Naive thymus-derived CD8-positive, alpha-beta T cell (primary cell): ENCODE data around the gene ZNF557. TPM values are rescaled to one million over a fixed set of nuclear protein-coding genes. Genes with fewer than 3 reads are reported as not detected.
"Not testable (repeated sequence)": the region's sequence is repeated elsewhere in the genome, so short reads cannot be mapped to it uniquely, and the experiment has no call there.

Source experiments
- ATAC-seq, 2 donors: fragments of 150-1000 bp; cut with Tn5 transposase in 1 of 2; sonication (Bioruptor Pico), chemical (Tn5 transposase) in 1 of 2; 1 replicate in 1 of 2; 2 replicates in 1 of 2; pipeline ENCODE4 v1.10.0; 2021; ENCODE audit warnings: mild to moderate bottlenecking in 2 of 2, moderate library complexity in 2 of 2
- POLR2A ChIA-PET: fragments of 350-600 bp; sonication (Branson Sonifier 250); formaldehyde crosslinking; loops from one replicate; lab custom pipeline; 2021; ENCODE audit warnings: antibody characterized with exemption; lab: Charles Lee
- DNase-seq, 10 donors: peaks; one replicate each; pipeline versions ENCODE4 v3.0.0 to v3.0.0-alpha.2; 2020 to 2022
- H3K27ac Mint-ChIP-seq, 10 donors: one replicate each; pipeline ENCODE4 v1.8.0; 2020 to 2022; ENCODE audit warnings: mild to moderate bottlenecking in 10 of 10, mixed read lengths in 10 of 10, moderate library complexity in 4 of 10, inconsistent platforms in 1 of 10
- H3K27me3 Mint-ChIP-seq, 5 donors: one replicate each; pipeline ENCODE4 v1.8.0; 2021 to 2022; ENCODE audit warnings: mixed read lengths in 5 of 5
- H3K36me3 Mint-ChIP-seq, 3 donors: one replicate each; pipeline ENCODE4 v1.8.0; 2020 to 2022; ENCODE audit warnings: mixed read lengths in 3 of 3, mild to moderate bottlenecking in 2 of 3, inconsistent platforms in 1 of 3
- H3K4me1 Mint-ChIP-seq, 4 donors: one replicate each; pipeline ENCODE4 v1.8.0; 2021 to 2022; ENCODE audit warnings: mixed read lengths in 4 of 4
- H3K4me3 Mint-ChIP-seq, 10 donors: one replicate each; pipeline ENCODE4 v1.8.0; 2020 to 2022; ENCODE audit warnings: mild to moderate bottlenecking in 10 of 10, mixed read lengths in 10 of 10, moderate library complexity in 6 of 10, inconsistent platforms in 1 of 10
- H3K9me3 Mint-ChIP-seq, 9 donors: one replicate each; pipeline ENCODE4 v1.8.0; 2020 to 2022; ENCODE audit warnings: mixed read lengths in 9 of 9, mild to moderate bottlenecking in 3 of 9, inconsistent platforms in 1 of 9, moderate library complexity in 1 of 9
- polyA plus RNA-seq, 3 donors: library from polyadenylated mRNA; unstranded; fragments of 300-500 nt; fragmentation: Illumina TruSeq; gene quantifications; one replicate each; pipeline ENCODE4 v1.2.3, GENCODE V29; 2021
- total RNA-seq, 8 experiments: library from RNA in 2 of 8; stranded (reverse) in 2 of 8; gene quantifications; one replicate each; pipeline ENCODE4 v1.2.3 and lab custom pipeline; 2021 to 2026

Gene ZNF557
- total and polyA plus RNA-seq, 5 experiments from 2014 or later: 4.4 to 31.5 (median 7.5) TPM

DNA sequence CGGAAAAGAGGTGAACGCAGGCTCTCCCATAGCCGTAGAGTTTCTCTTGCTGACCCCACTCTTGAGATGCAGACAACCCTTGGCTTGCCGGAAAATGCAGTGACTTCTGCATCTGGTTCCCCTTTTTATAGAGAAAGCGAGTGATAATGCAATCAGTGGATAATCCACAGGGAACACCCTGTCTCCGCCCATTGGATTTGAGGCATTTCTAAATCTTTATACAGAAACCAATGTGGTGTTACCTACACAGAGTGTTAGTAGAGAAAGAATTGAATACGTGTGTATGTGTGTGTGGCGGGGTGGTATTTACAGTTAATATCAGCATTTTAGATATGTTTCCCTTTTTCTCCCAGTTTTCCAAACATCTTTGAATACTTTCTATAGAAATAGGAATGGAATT is 10.9 kb upstream of the ZNF557 start, which contains the start of gene MBD3L3:
Gene MBD3L3 (minus strand): TSS at position 101 of the 400 bp plus-strand sequence. CDS start 71 bp downstream, at position 30.
- POLR2A ChIA-PET, H3K27me3 Mint-ChIP-seq, H3K9me3 Mint-ChIP-seq, H3K4me3 Mint-ChIP-seq, ATAC-seq, DNase-seq, H3K27ac Mint-ChIP-seq, H3K36me3 Mint-ChIP-seq, H3K4me1 Mint-ChIP-seq: not testable (repeated sequence)

DNA sequence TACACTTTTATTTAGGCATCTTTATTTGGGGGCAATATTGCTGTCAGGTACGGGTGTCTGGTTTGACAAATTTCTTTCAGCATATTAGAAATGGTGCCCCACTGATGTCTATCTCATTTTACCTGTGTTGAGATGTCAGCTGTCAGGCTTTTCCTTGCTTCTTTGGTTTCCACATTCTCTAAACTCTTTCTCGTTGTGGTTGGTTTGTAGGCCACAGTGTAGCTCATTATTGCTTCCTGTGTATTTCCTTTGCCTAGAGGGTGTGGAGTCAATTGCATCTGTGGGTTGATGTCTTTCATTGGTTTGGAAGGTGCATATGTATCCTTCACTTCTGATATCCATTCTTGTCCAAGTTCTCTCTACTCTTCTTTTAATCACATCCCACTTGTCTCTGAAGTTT is 9.5 kb upstream of the ZNF557 start:
- peak in 1 of 2 donors; percentile 81 for ATAC-seq
- H3K36me3 Mint-ChIP-seq, H3K4me1 Mint-ChIP-seq, H3K27me3 Mint-ChIP-seq, H3K27ac Mint-ChIP-seq, POLR2A ChIA-PET, H3K4me3 Mint-ChIP-seq, H3K9me3 Mint-ChIP-seq: not testable (repeated sequence)
- DNase-seq: peak in 2 of 10 donors; percentile 32 to 35

DNA sequence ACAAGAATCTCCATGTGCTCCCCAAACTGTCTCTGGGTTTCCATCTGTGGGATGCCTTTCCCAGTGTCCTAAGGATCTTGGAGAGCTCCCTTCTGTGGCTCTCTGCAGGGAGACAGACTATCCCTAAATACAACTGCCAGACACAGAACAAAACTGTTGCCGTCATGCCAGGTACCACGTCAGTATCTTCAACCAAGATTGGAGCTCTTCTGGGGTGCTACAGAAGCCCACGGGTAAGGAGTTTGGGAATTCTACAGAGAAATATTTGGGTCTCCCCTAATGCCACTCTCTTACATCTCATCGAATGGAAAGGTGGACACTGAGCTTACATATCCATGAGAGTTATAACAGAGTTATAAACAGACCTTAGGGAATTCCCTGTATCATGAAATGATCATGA is 6.2 kb upstream of the ZNF557 start:
- POLR2A ChIA-PET: no interaction called here
- peaks cover 0 to under 1% (median 0%) of the 10 kb centered on the region in 4 donors for H3K4me1 Mint-ChIP-seq

DNA sequence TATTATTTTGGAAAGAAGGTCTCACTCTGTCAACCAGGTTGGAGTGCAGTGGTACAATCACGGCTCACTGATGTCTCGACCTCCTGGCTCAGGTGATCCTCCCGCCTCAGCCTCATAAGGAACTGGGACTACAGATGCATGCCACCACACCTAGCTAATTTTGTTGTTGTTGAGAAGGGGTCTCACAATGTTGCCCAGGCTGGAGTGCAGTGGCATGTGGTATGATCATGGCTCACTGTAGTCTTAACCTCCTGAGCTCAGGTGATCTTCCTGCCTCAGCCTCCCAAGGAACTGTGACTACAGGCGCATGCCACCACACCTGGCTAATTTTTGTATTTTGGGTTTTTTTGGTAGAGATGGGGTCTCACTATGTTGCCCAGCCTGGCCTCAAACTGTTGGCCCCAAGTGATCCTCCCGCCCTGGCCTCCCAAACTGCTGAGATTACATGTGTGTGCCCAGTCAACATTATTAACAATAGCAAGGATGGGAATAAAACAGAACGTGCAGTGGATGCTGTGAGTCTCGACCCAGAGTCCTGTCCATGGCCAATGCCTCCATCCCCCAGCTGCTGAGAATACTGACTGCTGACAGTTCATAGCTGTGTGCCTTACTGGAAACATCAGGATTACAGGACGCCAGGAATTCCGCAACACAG is 5.6 kb upstream of the ZNF557 start:
- ATAC-seq: peak; percentile 28 to 40
- H3K4me1 Mint-ChIP-seq: peaks cover 2 to 6% (median 2%) of the 10 kb centered on the region in 4 donors
- no peak overlapping the region for H3K4me3 Mint-ChIP-seq
- H3K36me3 Mint-ChIP-seq: no peaks in the 10 kb centered on the region
- peak in 1 of 10 donors; percentile 58 for DNase-seq
- H3K27me3 Mint-ChIP-seq: no peaks in the 10 kb centered on the region
- H3K9me3 Mint-ChIP-seq: peaks cover 0 to 2% (median 0%) of the 10 kb centered on the region in 9 donors
- POLR2A ChIA-PET: no interaction called here
- no peak overlapping the region for H3K27ac Mint-ChIP-seq

More for the DNA sequence above, 6.2 kb upstream of the ZNF557 start:
- peak in 1 of 2 donors; percentile 7 for ATAC-seq
- DNase-seq: peak in 1 of 10 donors; percentile 19
- Mint-ChIP-seq H3K27ac (no peak overlapping the region), H3K4me3 (no peak overlapping the region), H3K9me3 (peaks cover 0 to 2% (median 0%) of the 10 kb centered on the region in 9 donors), H3K36me3 (no peaks in the 10 kb centered on the region), H3K27me3 (no peaks in the 10 kb centered on the region)

DNA sequence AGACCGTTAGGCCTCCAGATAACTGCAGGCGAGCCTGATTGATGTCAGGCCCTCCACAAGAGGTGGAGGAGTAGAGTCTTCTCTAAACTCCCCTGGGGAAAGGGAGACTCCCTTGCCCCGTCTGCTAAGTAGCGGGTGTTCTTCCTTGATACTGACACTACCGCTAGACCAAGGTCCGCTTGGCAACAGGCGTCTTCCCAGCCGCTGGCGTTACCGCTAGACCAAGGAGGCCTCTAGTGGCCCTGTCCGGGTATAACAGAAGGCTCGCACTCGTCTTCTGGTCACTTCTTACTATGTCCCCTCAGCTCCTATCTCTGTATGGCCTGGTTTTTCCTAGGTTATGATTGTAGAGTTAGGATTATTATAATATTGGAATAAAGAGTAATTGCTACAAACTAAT is 2.4 kb upstream of the ZNF557 start:
- POLR2A ChIA-PET, H3K4me3 Mint-ChIP-seq, H3K27me3 Mint-ChIP-seq, DNase-seq, ATAC-seq, H3K9me3 Mint-ChIP-seq, H3K27ac Mint-ChIP-seq: not testable (repeated sequence)
- Mint-ChIP-seq H3K4me1 (peaks cover 4 to 19% (median 15%) of the 10 kb centered on the region in 4 donors), H3K36me3 (peaks cover 0 to 20% (median 0%) of the 10 kb centered on the region in 3 donors)

DNA sequence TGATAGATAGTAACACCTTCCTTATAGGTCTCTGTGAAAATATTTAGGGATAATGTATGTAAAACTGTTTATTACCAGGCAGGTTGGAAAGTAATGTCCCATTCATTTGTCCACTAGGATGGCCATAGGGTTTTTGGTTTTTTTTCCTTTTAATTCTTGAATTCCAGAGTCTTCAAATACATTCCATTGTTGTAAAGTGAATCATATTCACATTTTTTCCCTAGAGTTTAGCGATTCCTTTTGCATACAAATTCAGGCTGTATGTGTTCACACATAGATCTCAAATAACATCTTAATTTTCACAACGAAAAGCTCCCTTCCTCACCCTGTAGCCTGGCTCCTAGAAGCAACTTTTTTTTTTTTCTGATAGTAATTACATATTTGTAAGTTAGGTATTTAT is 1.8 kb upstream of the ZNF557 start:
- no peak for ATAC-seq
- POLR2A ChIA-PET: interaction anchor here (0.6 kb wide), 1 partner anchor 115 kb away, joined by 4 read pairs; no protein-coding TSS in a partner anchor

DNA sequence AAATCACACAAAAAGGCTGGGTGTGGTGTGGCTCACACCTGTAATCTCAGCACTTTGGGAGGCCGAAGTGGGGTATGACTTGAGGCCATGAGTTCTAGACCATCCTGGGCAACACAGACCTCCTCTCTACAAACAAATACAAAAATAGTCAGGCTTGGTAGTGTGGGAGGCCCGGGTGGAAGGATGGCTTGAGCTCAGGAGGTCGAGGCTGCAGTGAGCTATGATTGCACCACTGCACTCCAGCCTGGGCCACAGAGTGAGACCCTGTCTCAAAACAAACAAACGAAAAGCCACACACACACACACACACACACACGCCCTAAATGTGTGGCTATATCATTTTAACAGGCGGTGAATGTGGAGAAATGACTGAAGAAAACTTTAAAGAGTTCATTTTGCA is 904 bp upstream of the ZNF557 start:
- Mint-ChIP-seq H3K4me3 (peak overlapping the region; percentile 87 to 98 (median 96)), H3K27ac (peak overlapping the region; percentile 82 to 97 (median 96)), H3K36me3 (peaks cover 6 to 30% (median 11%) of the 10 kb centered on the region in 3 donors), H3K27me3 (no peaks in the 10 kb centered on the region), H3K4me1 (peaks cover 9 to 26% (median 22%) of the 10 kb centered on the region in 4 donors), H3K9me3 (peaks cover 0 to 2% (median 0%) of the 10 kb centered on the region in 9 donors)
- no peak for DNase-seq
- ATAC-seq: no peak
- POLR2A ChIA-PET: interaction anchor here (0.5 to 2.3 kb wide), 12 partner anchors 15 to 707 kb away, joined by 3 to 50 read pairs (median 6); partner anchors contain the start of genes ALKBH7, ARHGEF18, CLPP and KHSRP

More for the DNA sequence above, 1.8 kb upstream of the ZNF557 start:
- H3K4me3 Mint-ChIP-seq: peak overlapping the region in 1 of 10 donors; percentile 36
- H3K9me3 Mint-ChIP-seq: peaks cover 0 to 2% (median 0%) of the 10 kb centered on the region in 9 donors
- H3K36me3 Mint-ChIP-seq: peaks cover 5 to 26% (median 5%) of the 10 kb centered on the region in 3 donors
- peak overlapping the region in 1 of 10 donors; percentile 61 for H3K27ac Mint-ChIP-seq
- H3K4me1 Mint-ChIP-seq: peaks cover 9 to 25% (median 21%) of the 10 kb centered on the region in 4 donors
- H3K27me3 Mint-ChIP-seq: no peaks in the 10 kb centered on the region
- DNase-seq: no peak

DNA sequence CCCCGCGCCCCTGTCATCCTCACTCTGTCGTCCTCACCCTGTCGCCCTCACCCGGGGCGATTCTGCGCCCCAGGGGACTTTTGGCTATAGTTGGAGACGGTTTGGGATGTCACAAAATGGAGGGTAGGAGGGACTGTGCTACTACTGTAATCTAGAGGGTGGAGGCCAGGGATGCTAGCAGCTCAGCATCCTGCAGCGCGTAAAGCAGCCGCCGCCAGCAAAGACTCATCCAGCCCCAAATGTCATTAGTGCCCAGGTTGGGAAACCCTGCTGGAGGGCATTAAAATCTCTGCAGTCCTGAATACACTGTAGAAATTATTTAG is 362 bp downstream of the ZNF557 start:
- POLR2A ChIA-PET: interaction anchor here (0.7 to 2.3 kb wide), 17 partner anchors 8 to 1357 kb away, joined by 3 to 50 read pairs (median 6); partner anchors contain the start of genes ALKBH7, ARHGEF18, CLPP and KHSRP
- Mint-ChIP-seq H3K27me3 (no peaks in the 10 kb centered on the region), H3K36me3 (peaks cover 6 to 42% (median 18%) of the 10 kb centered on the region in 3 donors), H3K4me3 (peak overlapping the region; percentile 87 to 98 (median 96)), H3K27ac (peak overlapping the region; percentile 82 to 97 (median 96)), H3K9me3 (peaks cover 0 to 10% (median 0%) of the 10 kb centered on the region in 9 donors), H3K4me1 (peaks cover 11 to 31% (median 23%) of the 10 kb centered on the region in 4 donors)
- DNase-seq (peak in 1 of 10 donors; percentile 9), ATAC-seq (peak; percentile 16 to 34)

DNA sequence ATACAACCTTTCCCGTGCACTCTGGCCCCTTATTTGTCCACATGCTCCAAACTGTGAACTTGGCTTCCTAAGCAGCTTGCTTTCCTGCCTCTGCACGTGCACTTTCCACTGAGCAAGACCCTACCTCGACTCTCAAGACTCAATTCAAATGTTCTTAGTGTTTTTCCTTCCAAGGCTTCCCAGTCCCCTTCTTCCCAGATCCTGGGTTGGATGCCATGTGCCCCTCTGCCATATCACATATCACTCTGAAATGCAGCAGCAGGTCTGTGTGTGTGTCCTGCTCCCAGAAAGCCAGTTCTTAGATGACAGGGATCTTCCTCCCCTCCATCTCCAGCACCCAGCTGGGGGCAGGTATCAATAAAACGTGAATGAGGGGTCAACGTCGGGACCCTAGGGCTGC is 3.0 kb downstream of the ZNF557 start:
- ATAC-seq (no peak), DNase-seq (no peak)
- POLR2A ChIA-PET: interaction anchor here (0.7 to 0.9 kb wide), 2 partner anchors 14 to 358 kb away, joined by 3 read pairs; no protein-coding TSS in a partner anchor
- no peaks in the 10 kb centered on the region for H3K27me3 Mint-ChIP-seq
- H3K4me1 Mint-ChIP-seq: peaks cover 13 to 31% (median 23%) of the 10 kb centered on the region in 4 donors
- H3K4me3 Mint-ChIP-seq: peak overlapping the region; percentile 17 to 72 (median 54)
- peaks cover 8 to 69% (median 43%) of the 10 kb centered on the region in 3 donors for H3K36me3 Mint-ChIP-seq
- peak overlapping the region in 6 of 10 donors; percentile 40 to 81 (median 68) for H3K27ac Mint-ChIP-seq
- peaks cover 0 to 28% (median 3%) of the 10 kb centered on the region in 9 donors for H3K9me3 Mint-ChIP-seq

DNA sequence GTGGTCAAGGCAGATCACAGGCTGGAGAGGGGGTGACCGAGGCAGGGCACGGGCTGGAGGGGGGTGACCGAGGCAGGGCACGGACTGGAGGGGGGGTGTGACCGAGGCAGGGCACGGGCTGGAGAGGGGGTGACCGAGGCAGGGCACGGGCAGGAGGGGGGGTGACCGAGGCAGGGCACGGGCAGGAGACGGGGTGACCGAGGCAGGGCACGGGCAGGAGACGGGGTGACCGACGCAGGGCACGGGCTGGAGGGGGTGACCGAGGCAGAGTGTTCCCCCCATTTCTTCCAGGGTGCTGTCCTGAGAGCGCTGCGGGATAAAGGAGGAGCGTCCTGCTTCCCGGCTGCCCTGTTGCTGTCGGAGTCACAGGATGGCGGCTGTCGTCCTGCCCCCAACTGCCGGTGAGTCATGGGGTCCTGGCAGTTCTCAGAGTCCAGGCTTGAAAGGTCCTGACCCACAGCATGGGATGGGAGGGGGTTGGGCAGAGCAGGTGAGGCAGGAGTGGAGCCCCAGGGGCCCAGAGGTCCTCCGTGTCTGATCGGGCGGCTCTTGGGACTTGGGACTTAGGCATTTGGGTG is 5.3 kb downstream of the ZNF557 start:
- peaks cover 8 to 29% (median 15%) of the 10 kb centered on the region in 4 donors for H3K4me1 Mint-ChIP-seq
- peaks cover 28 to 88% (median 65%) of the 10 kb centered on the region in 3 donors for H3K36me3 Mint-ChIP-seq
- POLR2A ChIA-PET: interaction anchor here (0.7 kb wide), 1 partner anchor 72 kb away, joined by 3 read pairs; no protein-coding TSS in a partner anchor
- H3K9me3 Mint-ChIP-seq: peaks cover 0 to 49% (median 21%) of the 10 kb centered on the region in 9 donors
- DNase-seq (no peak), ATAC-seq (no peak)
- no peaks in the 10 kb centered on the region for H3K27me3 Mint-ChIP-seq
- H3K4me3 Mint-ChIP-seq: peak overlapping the region in 1 of 10 donors; percentile 17
- no peak overlapping the region for H3K27ac Mint-ChIP-seq

DNA sequence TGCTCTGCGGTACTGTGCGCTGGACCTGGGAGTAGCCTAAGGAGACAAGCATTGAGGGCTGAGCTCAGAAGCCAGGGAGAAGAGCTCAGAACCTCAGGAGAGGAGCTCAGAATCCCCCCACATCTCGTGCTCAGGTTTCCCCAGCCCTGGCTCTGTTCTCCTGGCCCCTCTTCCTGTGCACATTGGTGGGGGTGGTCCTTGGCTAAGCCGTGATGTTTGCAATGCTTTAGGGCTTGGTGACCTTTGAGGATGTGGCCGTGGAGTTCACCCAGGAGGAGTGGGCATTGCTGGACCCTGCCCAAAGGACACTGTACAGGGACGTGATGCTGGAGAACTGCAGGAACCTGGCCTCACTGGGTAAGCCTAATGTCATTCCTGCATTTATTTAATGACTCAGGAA is 6.6 kb downstream of the ZNF557 start:
- Mint-ChIP-seq H3K4me1 (peaks cover 7 to 19% (median 11%) of the 10 kb centered on the region in 4 donors), H3K27me3 (no peaks in the 10 kb centered on the region), H3K36me3 (peaks cover 37 to 92% (median 79%) of the 10 kb centered on the region in 3 donors), H3K4me3 (no peak overlapping the region), H3K9me3 (peaks cover 0 to 63% (median 23%) of the 10 kb centered on the region in 9 donors), H3K27ac (peak overlapping the region in 1 of 10 donors; percentile 40)
- POLR2A ChIA-PET: interaction anchor here (0.6 to 0.7 kb wide), 3 partner anchors 338 to 776 kb away, joined by 3 to 6 read pairs (median 4); no protein-coding TSS in a partner anchor
- no peak for ATAC-seq
- DNase-seq: no peak

DNA sequence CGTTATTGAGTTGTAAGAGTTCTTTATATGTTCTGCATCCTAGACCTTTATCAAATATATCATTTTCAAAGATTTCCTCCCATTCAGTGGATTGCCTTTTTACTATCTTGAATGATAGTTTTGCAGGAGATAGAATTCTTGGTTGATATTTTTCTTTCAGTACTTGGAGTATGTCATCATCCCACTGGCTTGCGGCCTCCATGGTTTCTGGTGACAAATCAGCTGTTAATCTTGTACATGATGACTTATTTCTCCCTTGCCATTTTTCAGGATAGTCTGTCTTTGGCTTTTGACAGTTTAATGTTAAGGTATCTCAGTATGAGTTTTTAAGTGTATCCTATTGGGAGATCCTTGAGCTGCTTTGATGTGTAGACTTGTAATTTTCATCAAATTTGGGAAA is 8.5 kb downstream of the ZNF557 start:
- peak overlapping the region in 3 of 10 donors; percentile 12 to 39 (median 33) for H3K4me3 Mint-ChIP-seq
- H3K27me3 Mint-ChIP-seq: no peaks in the 10 kb centered on the region
- peak overlapping the region in 1 of 10 donors; percentile 13 for H3K27ac Mint-ChIP-seq
- peaks cover 0 to 79% (median 33%) of the 10 kb centered on the region in 9 donors for H3K9me3 Mint-ChIP-seq
- ATAC-seq: no peak
- DNase-seq: no peak
- POLR2A ChIA-PET: interaction anchor here (1.0 to 1.4 kb wide), 3 partner anchors 8 to 22 kb away, joined by 3 to 6 read pairs (median 5); partner anchors contain the start of gene ZNF557
- peaks cover 0 to 10% (median 5%) of the 10 kb centered on the region in 4 donors for H3K4me1 Mint-ChIP-seq
- peaks cover 42 to 96% (median 90%) of the 10 kb centered on the region in 3 donors for H3K36me3 Mint-ChIP-seq
